Activated CD4-positive, alpha-beta T cell treated with anti-CD3 and anti-CD28 coated beads, Interleukin-2, amount 50 U/mL, for 4 hours (primary cell): Measurements from ENCODE around the gene BET1L.
"Not testable (repeated sequence)": the region's sequence is repeated elsewhere in the genome, so short reads cannot be mapped to it uniquely, and the experiment has no call there.

ENCODE experiments used
- DNase-seq, 2 experiments: peaks; one replicate each; pipeline ENCODE4 v3.0.0-alpha.2; 2020

The BET1L gene

GRCh38 chr11:193481-193880 is 13.7 kb downstream of the BET1L start:
- not testable (repeated sequence) for DNase-seq

- DNase-seq, result not testable (repeated sequence)
These were observed 14.5 kb downstream of the BET1L start, which contains the start of gene SCGB1C1 for GRCh38 chr11:192674-193128. Gene SCGB1C1 (plus strand): TSS chr11:193078. CDS start chr11:193100, 22 bp downstream.

GRCh38 chr11:191490-192478 is 15.4 kb downstream of the BET1L start:
- DNase-seq, result peak; percentile 35 to 44

GRCh38 chr11:190546-190945 is 16.7 kb downstream of the BET1L start:
- DNase-seq, result not testable (repeated sequence)

GRCh38 chr11:189843-190311 is 17.3 kb downstream of the BET1L start:
- peak; percentile 25 to 35 for DNase-seq

GRCh38 chr11:189200-189783 is 17.9 kb downstream of the BET1L start:
- DNase-seq, result not testable (repeated sequence)

- DNase-seq, result not testable (repeated sequence)
These were observed 27.0 kb downstream of the BET1L start for GRCh38 chr11:180242-180641.
